Measurements from ENCODE around the gene NR2F2.

DNA sequence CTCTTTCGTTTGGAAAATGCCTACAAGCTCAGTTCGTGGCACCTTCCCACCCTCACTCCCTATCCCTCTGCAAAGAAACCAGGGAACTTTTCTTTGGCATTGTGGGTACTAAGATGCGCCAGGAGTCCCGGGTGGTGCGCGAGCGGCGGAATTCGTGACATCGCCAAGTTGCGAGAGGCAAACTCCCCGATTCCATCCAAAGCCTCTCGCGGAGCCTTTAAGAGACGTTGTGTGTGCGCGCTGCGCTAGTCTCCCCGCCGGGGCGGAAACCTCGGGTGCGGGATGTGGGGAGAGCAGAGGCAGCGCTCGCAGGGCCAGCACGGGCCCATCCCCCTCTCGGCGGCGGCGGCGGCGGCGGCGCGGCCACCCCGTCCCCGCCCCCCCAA is 443 bp upstream of the NR2F2 start:
- TF ChIP-seq POLR2A (IDR thresholded peaks at IDR 0.05; ENCODE audit: low read length) (no peak), GATA1 (IDR thresholded peaks at IDR 0.05; ENCODE audit: low read depth, low read length) (no peak)
